T-helper 2 cell treated with Interferon-gamma antibody and Interleukin-4, amounts not matched to agents 5 μg/mL and 100 μg/mL, for 36 hours (primary cell): ENCODE measurements around the gene TMUB1.

Source experiments
- DNase-seq: peaks from one replicate; pipeline ENCODE4 v3.0.0; 2021; ENCODE audit warnings: low spot score
- H3K27ac Mint-ChIP-seq: one replicate; pipeline ENCODE4 v1.8.0; 2021; ENCODE audit warnings: mild to moderate bottlenecking, mixed read lengths
- H3K27me3 Mint-ChIP-seq: one replicate; pipeline ENCODE4 v1.8.0; 2021; ENCODE audit warnings: low read depth, mixed read lengths
- H3K36me3 Mint-ChIP-seq: one replicate; pipeline ENCODE4 v1.8.0; 2021; ENCODE audit warnings: low read depth, mixed read lengths
- H3K4me1 Mint-ChIP-seq: one replicate; pipeline ENCODE4 v1.8.0; 2021; ENCODE audit warnings: low read depth, mixed read lengths
- H3K4me3 Mint-ChIP-seq: one replicate; pipeline ENCODE4 v1.8.0; 2022; ENCODE audit warnings: mild to moderate bottlenecking, moderate library complexity, mixed read lengths
- H3K9me3 Mint-ChIP-seq: one replicate; pipeline ENCODE4 v1.8.0; 2021; ENCODE audit warnings: mixed read lengths

The TMUB1 gene, protein sequence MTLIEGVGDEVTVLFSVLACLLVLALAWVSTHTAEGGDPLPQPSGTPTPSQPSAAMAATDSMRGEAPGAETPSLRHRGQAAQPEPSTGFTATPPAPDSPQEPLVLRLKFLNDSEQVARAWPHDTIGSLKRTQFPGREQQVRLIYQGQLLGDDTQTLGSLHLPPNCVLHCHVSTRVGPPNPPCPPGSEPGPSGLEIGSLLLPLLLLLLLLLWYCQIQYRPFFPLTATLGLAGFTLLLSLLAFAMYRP

DNA sequence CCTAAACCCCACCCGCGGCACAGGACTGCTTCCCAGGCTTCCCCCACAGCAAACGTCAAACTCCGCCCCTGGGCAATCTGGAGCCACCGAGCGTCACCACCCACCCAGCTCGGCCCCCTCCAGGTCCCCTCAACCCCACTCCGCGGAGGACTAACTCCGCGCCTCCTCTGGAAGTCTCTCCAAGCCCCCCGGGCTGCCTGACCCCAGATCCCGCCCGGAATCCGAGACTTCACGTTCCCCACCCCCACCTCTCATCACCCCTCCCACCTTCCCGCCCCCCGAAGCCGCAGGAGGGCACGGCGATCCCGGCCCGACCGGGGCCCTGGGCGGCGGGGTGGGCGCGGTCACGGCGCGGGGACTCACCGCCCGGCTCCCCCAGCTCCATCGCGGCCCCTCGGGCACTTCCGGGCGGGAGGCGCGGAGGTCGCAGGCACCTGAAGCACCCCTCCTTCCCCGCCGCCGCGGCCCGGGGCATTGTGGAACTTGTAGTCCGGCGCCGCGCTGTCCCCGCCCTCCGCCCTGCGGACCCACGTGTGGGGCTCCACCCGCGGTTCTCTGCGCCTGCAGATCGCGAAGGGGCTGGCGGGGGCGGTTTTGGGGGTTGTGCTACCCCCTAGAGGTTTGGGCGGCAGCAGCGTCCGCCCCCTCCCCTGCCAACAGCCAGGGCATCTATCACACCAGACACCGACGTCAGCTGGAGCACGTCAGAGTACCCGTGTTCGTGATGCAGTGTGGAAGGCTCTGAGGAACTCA, at the start of gene TMUB1:
TMUB1 (minus strand) TSS at position 423 of the 753 bp plus-strand sequence. CDS start 930 bp downstream, outside the sequence.
- H3K36me3 Mint-ChIP-seq: peaks cover 5% of the 10 kb centered on the region
- peak within 1 kb of the TSS; percentile 93 for H3K4me3 Mint-ChIP-seq
- peaks cover 7% of the 10 kb centered on the region for H3K27me3 Mint-ChIP-seq
- H3K4me1 Mint-ChIP-seq: peaks cover 34% of the 10 kb centered on the region
- H3K9me3 Mint-ChIP-seq: no peaks in the 10 kb centered on the region
- DNase-seq: peak; percentile 81
- peak within 1 kb of the TSS; percentile 83 for H3K27ac Mint-ChIP-seq

DNA sequence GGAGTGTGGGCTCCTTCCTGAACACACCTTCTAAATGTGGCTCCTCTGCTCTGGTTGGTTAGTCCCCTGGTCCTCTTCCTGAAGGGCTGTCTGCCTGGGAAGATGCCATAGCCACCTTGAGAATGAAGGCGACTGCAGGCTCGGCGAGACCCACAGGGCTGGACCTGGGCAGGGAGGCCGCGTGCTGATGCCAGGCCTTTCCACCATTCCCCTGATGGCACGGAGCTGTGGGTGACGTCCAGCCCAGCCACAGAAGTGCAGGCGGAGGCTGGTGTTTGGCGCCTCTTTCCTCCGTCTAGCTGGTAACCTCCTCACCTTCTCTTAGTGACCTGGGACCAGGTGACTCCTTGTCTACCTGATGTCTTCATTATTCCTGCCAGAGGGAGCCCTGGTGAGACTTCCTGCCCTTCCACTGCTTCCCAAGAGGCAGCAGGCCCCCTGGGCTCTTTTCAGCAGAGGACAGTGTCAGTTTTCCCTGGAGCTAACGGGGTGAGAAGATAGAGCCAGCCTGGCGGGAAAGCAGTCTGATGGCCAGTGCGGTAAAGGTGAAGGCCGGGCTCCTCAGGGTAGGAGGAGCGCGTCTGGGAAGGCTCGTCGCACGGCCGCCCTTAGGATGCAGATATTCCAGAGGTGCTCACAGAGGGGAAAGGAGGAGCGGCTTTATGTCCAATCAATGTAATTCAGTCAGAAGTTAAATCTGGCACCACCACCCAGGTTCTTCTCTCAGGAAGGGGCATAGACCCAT, 49.3 kb upstream of the TMUB1 start:
- DNase-seq: no peak
- Mint-ChIP-seq H3K27ac (no peak overlapping the region), H3K9me3 (no peaks in the 10 kb centered on the region), H3K36me3 (no peaks in the 10 kb centered on the region), H3K4me3 (no peak overlapping the region), H3K27me3 (no peaks in the 10 kb centered on the region), H3K4me1 (no peaks in the 10 kb centered on the region)

DNA sequence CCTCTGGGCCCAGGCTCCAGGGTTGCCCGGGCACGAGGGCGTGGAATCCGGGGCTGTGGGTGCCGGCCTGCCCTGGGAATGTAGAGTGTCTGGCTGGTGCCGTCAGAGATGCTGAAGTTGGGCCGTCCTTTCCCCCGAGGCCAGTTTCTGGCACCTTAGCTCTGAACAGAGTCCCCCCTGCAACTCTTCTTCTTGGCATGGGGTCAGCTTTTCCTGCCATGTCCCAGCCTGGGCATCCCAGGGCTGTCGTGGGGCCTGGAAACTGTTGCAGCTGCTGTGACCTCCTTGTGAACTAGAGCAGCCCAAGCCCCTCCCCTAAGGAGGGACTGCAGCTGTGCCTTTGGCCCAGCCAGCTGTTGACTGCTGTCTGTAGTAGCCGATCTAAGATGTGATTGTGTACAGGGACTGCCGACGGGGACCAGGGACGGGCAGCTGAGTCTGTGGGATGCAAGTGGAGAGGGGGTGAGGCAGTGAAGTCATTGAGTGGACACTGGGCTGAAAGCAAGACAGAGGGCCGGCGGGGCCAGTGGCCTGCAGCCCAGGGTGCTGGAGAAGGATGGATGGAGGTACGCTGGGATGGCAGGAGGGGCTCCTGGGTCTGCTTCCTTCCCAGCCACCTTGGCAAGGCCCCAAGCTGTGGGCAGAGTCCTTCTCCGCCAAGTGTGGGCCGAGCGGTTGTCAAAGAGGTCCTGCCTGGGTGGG, 48.5 kb upstream of the TMUB1 start:
- Mint-ChIP-seq H3K9me3 (no peaks in the 10 kb centered on the region), H3K36me3 (no peaks in the 10 kb centered on the region), H3K4me3 (no peak overlapping the region), H3K27me3 (no peaks in the 10 kb centered on the region), H3K4me1 (no peaks in the 10 kb centered on the region), H3K27ac (no peak overlapping the region)
- no peak for DNase-seq

DNA sequence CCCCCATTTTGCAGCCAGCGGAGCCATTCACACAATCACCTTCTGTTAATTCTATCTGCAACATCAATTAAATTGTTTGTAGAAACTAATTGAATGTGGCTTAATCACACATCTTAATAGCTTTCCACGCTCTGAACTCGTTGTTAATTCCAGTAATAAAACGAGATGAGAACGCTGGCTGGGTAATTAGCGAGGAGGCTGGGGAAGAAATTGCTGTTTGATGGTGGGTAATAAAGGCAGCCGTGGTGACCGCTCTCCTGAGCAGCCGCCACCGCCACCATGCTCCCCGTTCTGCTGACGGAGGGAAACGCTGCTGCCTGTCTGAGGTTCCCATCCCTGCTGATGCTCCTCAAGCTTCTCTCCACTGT, 47.9 kb upstream of the TMUB1 start:
- H3K27me3 Mint-ChIP-seq: no peaks in the 10 kb centered on the region
- H3K36me3 Mint-ChIP-seq: no peaks in the 10 kb centered on the region
- H3K4me1 Mint-ChIP-seq: no peaks in the 10 kb centered on the region
- DNase-seq: no peak
- no peak overlapping the region for H3K27ac Mint-ChIP-seq
- H3K9me3 Mint-ChIP-seq: no peaks in the 10 kb centered on the region
- H3K4me3 Mint-ChIP-seq: no peak overlapping the region

DNA sequence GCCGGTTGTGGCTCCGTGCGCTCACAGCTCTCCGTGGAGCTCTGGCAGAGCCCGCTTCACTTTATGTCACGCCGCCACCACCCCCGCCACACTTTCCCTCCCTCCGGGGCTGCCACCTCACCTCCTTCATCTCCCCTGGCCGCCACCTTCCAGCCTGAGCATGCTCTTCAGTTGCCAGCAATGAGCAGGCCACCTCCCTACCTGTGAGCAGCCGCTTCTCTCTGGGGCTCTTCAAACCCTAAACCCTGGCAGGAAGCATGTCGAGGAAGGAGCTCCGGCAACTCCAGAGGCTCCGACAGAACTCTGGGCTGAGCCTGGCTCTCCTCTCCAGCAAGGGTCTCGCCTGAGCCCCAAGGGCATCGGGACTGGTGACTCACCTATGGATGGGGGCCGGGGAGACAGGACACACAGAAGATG, 47.5 kb upstream of the TMUB1 start:
- Mint-ChIP-seq H3K4me3 (no peak overlapping the region), H3K27ac (no peak overlapping the region), H3K9me3 (no peaks in the 10 kb centered on the region), H3K27me3 (no peaks in the 10 kb centered on the region), H3K4me1 (no peaks in the 10 kb centered on the region), H3K36me3 (no peaks in the 10 kb centered on the region)
- no peak for DNase-seq

DNA sequence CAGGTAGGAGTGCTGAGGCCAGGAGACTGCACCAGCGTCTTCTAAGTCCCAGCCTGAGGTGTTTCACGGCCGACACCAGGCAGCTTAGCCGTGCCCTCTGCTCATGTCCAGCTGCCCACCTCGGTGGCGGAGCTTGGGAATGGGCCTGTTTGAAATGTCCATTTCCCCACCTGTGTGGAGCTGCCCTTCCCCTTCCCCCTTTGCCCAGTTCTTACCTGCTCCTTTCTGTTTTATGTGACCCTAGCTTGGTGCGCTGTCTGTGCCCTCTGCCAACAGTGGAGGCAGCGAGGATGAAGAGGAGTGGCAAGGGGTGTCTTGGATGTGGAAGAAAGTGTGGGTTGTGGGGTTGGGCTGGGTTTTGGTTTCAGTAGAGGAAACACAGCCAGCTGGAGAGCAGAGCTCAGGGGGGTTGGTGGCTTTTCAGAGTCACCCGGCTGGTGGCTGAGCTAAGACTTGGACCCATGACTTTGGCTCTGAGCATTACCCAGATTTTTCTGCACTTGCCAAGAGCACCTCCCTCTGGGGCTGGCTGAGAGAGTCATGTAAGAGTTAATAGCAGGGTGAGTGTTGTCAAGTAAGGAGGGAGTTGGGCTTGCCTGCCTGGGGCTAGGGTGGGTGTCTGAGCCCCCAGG, 46.8 kb upstream of the TMUB1 start:
- no peaks in the 10 kb centered on the region for H3K4me1 Mint-ChIP-seq
- no peak overlapping the region for H3K4me3 Mint-ChIP-seq
- H3K36me3 Mint-ChIP-seq: no peaks in the 10 kb centered on the region
- no peaks in the 10 kb centered on the region for H3K27me3 Mint-ChIP-seq
- no peak overlapping the region for H3K27ac Mint-ChIP-seq
- DNase-seq: no peak
- no peaks in the 10 kb centered on the region for H3K9me3 Mint-ChIP-seq

DNA sequence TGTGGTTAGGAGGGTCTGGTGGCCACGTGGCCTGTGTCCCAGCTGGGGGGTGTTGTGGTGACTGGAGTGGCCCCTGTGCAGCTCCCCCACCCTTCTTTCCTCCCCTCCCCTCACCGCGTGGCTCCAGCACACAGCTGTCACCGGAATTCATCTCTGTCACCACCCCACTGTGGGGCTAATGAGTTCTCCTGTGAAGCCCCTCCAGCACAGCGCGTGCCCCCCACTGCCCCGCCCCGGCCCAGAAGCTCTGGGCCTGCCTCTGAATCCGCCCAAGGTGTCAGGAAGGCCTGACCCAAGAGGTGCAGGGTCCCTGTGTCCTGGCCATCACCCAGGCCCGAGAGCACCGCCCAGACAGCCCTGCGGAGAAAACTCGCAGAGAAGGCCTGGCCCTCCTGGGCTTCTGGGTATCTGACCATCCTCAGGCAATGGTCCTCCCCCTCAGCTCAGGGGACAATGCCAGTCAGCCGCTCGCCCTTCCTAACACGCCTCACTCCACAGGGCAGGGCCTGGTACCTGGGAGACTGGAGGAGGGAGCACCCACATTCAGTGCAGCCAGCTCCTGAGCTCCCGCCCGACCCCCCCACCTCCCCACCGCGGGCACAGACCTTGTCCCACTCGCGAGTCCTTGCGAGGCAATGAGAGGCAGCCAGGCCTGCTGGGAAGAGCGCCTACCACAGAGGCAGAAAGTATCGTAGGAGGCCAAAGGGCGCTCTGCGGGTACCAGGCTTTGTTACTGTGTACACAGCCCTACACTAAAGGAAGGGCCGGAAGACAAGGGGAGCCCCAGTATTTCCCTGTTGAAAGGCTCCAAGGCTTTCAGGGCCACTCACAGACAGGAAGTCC, 46.0 kb upstream of the TMUB1 start:
- DNase-seq: no peak
- Mint-ChIP-seq H3K27me3 (no peaks in the 10 kb centered on the region), H3K4me1 (no peaks in the 10 kb centered on the region), H3K9me3 (no peaks in the 10 kb centered on the region), H3K36me3 (no peaks in the 10 kb centered on the region), H3K4me3 (no peak overlapping the region), H3K27ac (no peak overlapping the region)

DNA sequence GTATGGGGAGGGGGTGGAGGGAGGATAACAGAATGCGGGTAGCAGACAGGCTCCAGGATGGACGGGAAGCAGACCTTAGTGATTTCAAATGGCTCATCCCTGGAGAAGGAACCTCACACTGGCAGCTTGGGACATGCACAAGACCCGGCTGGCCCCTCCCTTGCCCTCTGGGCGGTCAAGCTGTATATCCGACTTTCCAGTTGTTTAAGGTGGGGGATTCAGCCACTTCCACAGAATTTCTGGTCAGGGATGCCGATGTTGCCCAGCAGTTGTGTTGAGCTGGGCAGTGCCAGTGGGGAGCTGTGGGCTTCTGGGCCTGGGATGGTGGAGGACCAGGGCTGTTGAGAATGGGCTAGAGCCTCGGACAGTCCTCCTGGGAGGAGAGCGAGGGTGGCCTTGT, 45.4 kb upstream of the TMUB1 start:
- DNase-seq: no peak
- Mint-ChIP-seq H3K4me1 (peaks cover 3% of the 10 kb centered on the region), H3K36me3 (no peaks in the 10 kb centered on the region), H3K27me3 (no peaks in the 10 kb centered on the region), H3K4me3 (no peak overlapping the region), H3K27ac (no peak overlapping the region), H3K9me3 (no peaks in the 10 kb centered on the region)

DNA sequence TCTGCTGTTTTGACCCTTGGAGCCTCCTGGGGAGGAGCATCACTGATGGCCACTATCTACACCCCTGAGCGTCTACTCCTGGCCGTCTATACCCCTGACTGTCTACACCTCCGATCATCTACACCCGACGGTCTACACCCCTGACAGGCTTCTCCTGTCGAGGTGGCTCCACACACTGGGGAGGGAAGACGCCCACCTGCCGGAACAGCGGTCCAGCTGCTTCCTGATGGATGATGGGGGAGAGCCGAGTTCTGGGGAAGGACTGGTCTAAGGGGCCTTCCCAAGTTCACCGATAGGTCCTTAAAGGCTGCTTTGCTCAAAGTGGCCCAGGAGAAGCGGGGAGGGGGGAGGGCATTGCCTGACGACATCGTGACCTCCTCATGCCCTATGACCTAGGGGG, 44.9 kb upstream of the TMUB1 start:
- Mint-ChIP-seq H3K27me3 (no peaks in the 10 kb centered on the region), H3K4me3 (no peak overlapping the region), H3K9me3 (no peaks in the 10 kb centered on the region), H3K36me3 (no peaks in the 10 kb centered on the region), H3K27ac (no peak overlapping the region), H3K4me1 (peaks cover 4% of the 10 kb centered on the region)
- no peak for DNase-seq

DNA sequence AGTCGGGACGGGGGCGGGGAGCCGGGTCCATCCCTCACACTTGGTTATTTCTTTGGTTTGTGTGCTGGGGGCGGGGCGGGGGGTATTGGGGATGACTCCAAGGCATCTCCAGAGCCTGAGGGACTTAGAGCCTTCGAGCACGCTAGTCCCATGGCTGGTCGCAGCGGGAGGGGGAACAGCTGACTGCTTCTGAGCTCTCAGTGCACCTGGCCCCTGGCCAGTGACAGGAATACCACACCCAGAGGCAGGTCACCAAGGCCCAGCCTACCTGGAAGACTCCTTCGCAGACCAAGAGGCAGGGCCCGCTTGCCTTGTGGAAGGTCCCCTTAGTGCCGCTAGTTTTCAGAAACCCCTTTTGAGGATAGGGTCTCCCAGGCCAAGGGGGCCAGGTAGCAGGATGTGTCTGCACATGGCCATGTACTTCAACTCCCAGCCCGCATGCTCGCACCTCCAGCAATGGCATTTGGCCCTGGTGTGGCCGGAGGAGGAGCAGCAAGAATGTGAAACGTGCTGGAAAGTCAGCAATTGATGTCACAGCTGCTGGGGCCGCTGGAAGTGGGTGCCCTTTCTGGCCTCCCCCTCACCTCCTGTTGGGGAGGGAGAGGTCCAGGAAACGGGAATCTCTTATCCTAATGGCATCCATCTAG, 43.3 kb upstream of the TMUB1 start:
- Mint-ChIP-seq H3K27ac (no peak overlapping the region), H3K4me3 (no peak overlapping the region), H3K36me3 (no peaks in the 10 kb centered on the region), H3K4me1 (peaks cover 4% of the 10 kb centered on the region), H3K9me3 (no peaks in the 10 kb centered on the region), H3K27me3 (no peaks in the 10 kb centered on the region)
- no peak for DNase-seq

DNA sequence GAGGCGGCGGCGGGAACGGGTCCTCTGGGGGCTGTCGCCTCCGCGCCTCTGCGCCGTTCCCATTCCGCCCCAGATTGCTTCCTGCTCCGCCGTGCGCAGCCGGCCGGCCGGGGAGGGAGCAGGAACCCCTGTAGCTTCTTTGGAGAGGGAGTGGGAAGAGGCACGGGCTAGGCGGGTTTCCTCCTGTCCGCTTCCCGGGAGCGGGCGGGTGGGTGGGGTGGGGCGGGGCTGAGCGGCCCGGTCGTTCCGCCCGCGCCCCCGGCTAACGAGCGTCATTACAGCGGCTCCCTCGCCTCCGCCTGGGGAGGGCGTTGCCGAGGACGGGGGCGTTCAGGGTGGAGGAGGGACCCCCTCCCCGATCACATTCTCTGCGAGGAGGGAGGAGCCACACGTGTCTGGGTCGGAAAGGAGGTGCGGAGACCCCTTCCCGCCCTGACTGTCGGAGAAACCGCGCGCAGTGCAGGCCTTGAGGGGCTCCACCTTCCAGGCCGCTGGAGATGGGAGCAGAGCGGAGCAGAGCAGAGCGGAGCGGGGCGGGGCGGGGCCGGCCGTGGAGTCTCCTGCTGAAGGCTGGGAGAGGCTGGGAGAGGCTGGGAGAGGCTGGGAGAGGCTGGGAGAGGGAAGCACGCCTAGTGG, 42.7 kb upstream of the TMUB1 start:
- Mint-ChIP-seq H3K4me3 (no peak overlapping the region), H3K27ac (no peak overlapping the region), H3K27me3 (no peaks in the 10 kb centered on the region), H3K9me3 (no peaks in the 10 kb centered on the region), H3K36me3 (no peaks in the 10 kb centered on the region), H3K4me1 (peaks cover 4% of the 10 kb centered on the region)
- DNase-seq: no peak

DNA sequence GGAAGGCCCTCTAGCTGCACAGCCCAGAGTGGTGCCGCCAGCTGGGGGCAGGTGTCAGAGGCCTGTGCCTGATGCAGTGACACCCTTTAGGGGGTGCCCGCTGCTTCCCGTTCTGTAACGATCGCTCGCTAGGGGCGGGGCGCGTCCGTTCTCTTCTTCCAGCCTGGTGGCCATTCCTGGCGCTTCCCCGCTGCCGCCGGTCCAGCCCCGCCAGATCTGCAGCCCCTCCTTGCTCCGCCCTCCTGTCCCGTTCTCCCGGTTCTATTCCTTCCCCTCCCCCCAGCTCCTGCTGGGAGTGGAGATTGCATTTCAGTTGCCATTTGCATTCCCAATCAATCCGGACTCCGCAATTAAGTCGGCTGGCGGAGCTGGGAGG, 42.2 kb upstream of the TMUB1 start:
- Mint-ChIP-seq H3K4me3 (no peak overlapping the region), H3K4me1 (peaks cover 4% of the 10 kb centered on the region), H3K36me3 (no peaks in the 10 kb centered on the region), H3K27ac (no peak overlapping the region), H3K9me3 (no peaks in the 10 kb centered on the region), H3K27me3 (no peaks in the 10 kb centered on the region)
- no peak for DNase-seq
